Measurements from ENCODE around the gene MNX1.

- TF ChIP-seq JUNB (IDR thresholded peaks at IDR 0.05): no peak
- no peak for TF ChIP-seq EZH2 (IDR thresholded peaks at IDR 0.05; ENCODE audit: borderline replicate concordance, control insufficient read depth, low read depth, low read length)
- no peak for TF ChIP-seq ATF3 (IDR thresholded peaks at IDR 0.05; ENCODE audit: borderline replicate concordance, extremely low read depth, low read depth, low read length)
- no peak for TF ChIP-seq REST (IDR thresholded peaks at IDR 0.05; ENCODE audit: low read depth, low read length)
- TF ChIP-seq PAX8 (IDR thresholded peaks at IDR 0.05): no peak
- no peak for TF ChIP-seq SIN3A (IDR thresholded peaks at IDR 0.05; ENCODE audit: low read depth, low read length)
- no peak for TF ChIP-seq CTCF (IDR thresholded peaks at IDR 0.05 in 2 of 3, conservative IDR thresholded peaks at IDR 0.05 in 1 of 3; ENCODE audit: control insufficient read depth in 2 of 3, extremely low read depth in 1 of 3, insufficient read depth in 1 of 3, low read depth in 3 of 3, low read length in 3 of 3)
- TF ChIP-seq TCF3 (IDR thresholded peaks at IDR 0.05; ENCODE audit: borderline replicate concordance, insufficient read depth, low read depth, low read length): no peak
- no peak for TF ChIP-seq IRF3 (IDR thresholded peaks at IDR 0.05)
- TF ChIP-seq POLR2AphosphoS5 (IDR thresholded peaks at IDR 0.05; ENCODE audit: low read length): no peak
- TF ChIP-seq TAF1 (IDR thresholded peaks at IDR 0.05; ENCODE audit: borderline replicate concordance, low read depth, low read length): no peak
- TF ChIP-seq ZBTB4 (CRISPR knock-in tag; IDR thresholded peaks at IDR 0.05): no peak
Measured at GRCh38 chr7:156975620-156976019, 34.8 kb downstream of the MNX1 start.
